ENCODE measurements around the gene AUH.

AUH gene

GRCh38 chr9:91208419-91208745, 153.3 kb downstream of the AUH start:
- Histone ChIP-seq H3K27ac (peak overlapping the region; percentile 52), H3K4me1 (ENCODE audit: control insufficient read depth in 1 of 2, insufficient read depth in 1 of 2, low read depth in 1 of 2, low read length in 1 of 2) (peaks cover 15 to 18% of the 10 kb centered on the region in 2 experiments), H3K27me3 (no peaks in the 10 kb centered on the region), H3K4me3 (ENCODE audit: low read depth in 1 of 2, low read length in 1 of 2) (peak overlapping the region in 1 of 2 experiments; percentile 17), H3K36me3 (no peaks in the 10 kb centered on the region), H3K9me3 (no peaks in the 10 kb centered on the region)
- TF ChIP-seq CTCF (IDR thresholded peaks at IDR 0.05): no peak

- peak overlapping the region; percentile 52 for H3K27ac ChIP-seq
- H3K4me1 ChIP-seq (ENCODE audit: control insufficient read depth in 1 of 2, insufficient read depth in 1 of 2, low read depth in 1 of 2, low read length in 1 of 2): peaks cover 15 to 18% of the 10 kb centered on the region in 2 experiments
Measured at GRCh38 chr9:91207729-91208418, 153.8 kb downstream of the AUH start.

GRCh38 chr9:91207397-91207728, 154.4 kb downstream of the AUH start:
- no peak overlapping the region for H3K4me3 ChIP-seq (ENCODE audit: low read depth in 1 of 2, low read length in 1 of 2)

More at GRCh38 chr9:91207729-91208418, 153.8 kb downstream of the AUH start:
- Histone ChIP-seq H3K36me3 (no peaks in the 10 kb centered on the region), H3K4me3 (ENCODE audit: low read depth in 1 of 2, low read length in 1 of 2) (peak overlapping the region in 1 of 2 experiments; percentile 17), H3K27me3 (no peaks in the 10 kb centered on the region), H3K9me3 (no peaks in the 10 kb centered on the region)
- no peak for TF ChIP-seq CTCF (IDR thresholded peaks at IDR 0.05)

GRCh38 chr9:91206806-91207205, 154.9 kb downstream of the AUH start:
- Histone ChIP-seq H3K9me3 (no peaks in the 10 kb centered on the region), H3K27me3 (no peaks in the 10 kb centered on the region), H3K27ac (no peak overlapping the region), H3K4me1 (ENCODE audit: control insufficient read depth in 1 of 2, insufficient read depth in 1 of 2, low read depth in 1 of 2, low read length in 1 of 2) (peaks cover 15 to 18% of the 10 kb centered on the region in 2 experiments), H3K4me3 (ENCODE audit: low read depth in 1 of 2, low read length in 1 of 2) (no peak overlapping the region), H3K36me3 (no peaks in the 10 kb centered on the region)
- TF ChIP-seq CTCF (IDR thresholded peaks at IDR 0.05): no peak

More at GRCh38 chr9:91207397-91207728, 154.4 kb downstream of the AUH start:
- no peaks in the 10 kb centered on the region for H3K9me3 ChIP-seq
- no peaks in the 10 kb centered on the region for H3K36me3 ChIP-seq
- H3K27ac ChIP-seq: no peak overlapping the region
- H3K27me3 ChIP-seq: no peaks in the 10 kb centered on the region
- no peak for TF ChIP-seq CTCF (IDR thresholded peaks at IDR 0.05)
- H3K4me1 ChIP-seq (ENCODE audit: control insufficient read depth in 1 of 2, insufficient read depth in 1 of 2, low read depth in 1 of 2, low read length in 1 of 2): peaks cover 15 to 18% of the 10 kb centered on the region in 2 experiments

- TF ChIP-seq CTCF (IDR thresholded peaks at IDR 0.05): no peak
- H3K27me3 ChIP-seq: no peaks in the 10 kb centered on the region
- peaks cover 7 to 16% of the 10 kb centered on the region in 2 experiments for H3K4me1 ChIP-seq (ENCODE audit: control insufficient read depth in 1 of 2, insufficient read depth in 1 of 2, low read depth in 1 of 2, low read length in 1 of 2)
- no peak overlapping the region for H3K4me3 ChIP-seq (ENCODE audit: low read depth in 1 of 2, low read length in 1 of 2)
- H3K36me3 ChIP-seq: no peaks in the 10 kb centered on the region
- H3K27ac ChIP-seq: no peak overlapping the region
- H3K9me3 ChIP-seq: no peaks in the 10 kb centered on the region
Measured at GRCh38 chr9:91202736-91203283, 158.9 kb downstream of the AUH start.
